GM12875 (cell line): ENCODE measurements around the gene SHROOM1.

Experiments
- H3K4me3 ChIP-seq: one replicate; pipeline ENCODE4 v1.5.1; 2011; ENCODE audit warnings: low read depth, low read length, control low read depth
- CTCF ChIP-seq: IDR thresholded peaks from 2 replicates; pipeline ENCODE4 v1.5.1; 2011; ENCODE audit warnings: low read depth, mild to moderate bottlenecking, control low read depth, inconsistent platforms, low read length, moderate library complexity, borderline replicate concordance; ENCODE audit not compliant: insufficient read depth

Gene SHROOM1

GRCh38 chr5:132776938-132777208 lies 53.6 kb downstream of the SHROOM1 start:
- peak overlapping the region; percentile 65 for H3K4me3 ChIP-seq
- no peak for TF ChIP-seq CTCF

- H3K4me3 ChIP-seq: peak overlapping the region; percentile 65
- no peak for TF ChIP-seq CTCF
Measured at GRCh38 chr5:132776131-132776937, 54.1 kb downstream of the SHROOM1 start.

GRCh38 chr5:132775476-132775961 lies 54.9 kb downstream of the SHROOM1 start:
- TF ChIP-seq CTCF: no peak
- no peak overlapping the region for H3K4me3 ChIP-seq

- no peak overlapping the region for H3K4me3 ChIP-seq
- no peak for TF ChIP-seq CTCF
Measured at GRCh38 chr5:132774896-132775295, 55.6 kb downstream of the SHROOM1 start.

GRCh38 chr5:132774406-132774805 lies 56.0 kb downstream of the SHROOM1 start:
- H3K4me3 ChIP-seq: no peak overlapping the region

GRCh38 chr5:132773601-132774355 lies 56.7 kb downstream of the SHROOM1 start:
- no peak for TF ChIP-seq CTCF
- no peak overlapping the region for H3K4me3 ChIP-seq

More at GRCh38 chr5:132774406-132774805, 56.0 kb downstream of the SHROOM1 start:
- no peak for TF ChIP-seq CTCF

- no peak for TF ChIP-seq CTCF
- H3K4me3 ChIP-seq: no peak overlapping the region
Measured at GRCh38 chr5:132773114-132773513, 57.3 kb downstream of the SHROOM1 start.
